ENCODE results near the gene SDHAF1. TPM values are rescaled to one million over a fixed set of nuclear protein-coding genes. Genes with fewer than 3 reads are reported as not detected.

The SDHAF1 gene
- total RNA-seq, 3 donors from 2014 or later, result 27.3 to 29.7 (median 28.0) TPM

- Mint-ChIP-seq H3K9me3 (no peaks in the 10 kb centered on the region), H3K4me1 (ENCODE audit: low read depth) (peaks cover 29% of the 10 kb centered on the region), H3K27me3 (ENCODE audit: low read depth) (peaks cover 3% of the 10 kb centered on the region), H3K4me3 (peak overlapping the region; percentile 8), H3K36me3 (ENCODE audit: insufficient read depth) (peaks cover 8% of the 10 kb centered on the region)
- no peak for ATAC-seq
- DNase-seq, result no peak
Observed at GRCh38 chr19:35992907-35993765, 1.9 kb upstream of the SDHAF1 start.

GRCh38 chr19:35993923-35994598, 927 bp upstream of the SDHAF1 start:
- no peak for DNase-seq
- Mint-ChIP-seq H3K9me3 (no peaks in the 10 kb centered on the region), H3K36me3 (ENCODE audit: insufficient read depth) (peaks cover 8% of the 10 kb centered on the region)

GRCh38 chr19:35996777-35997176, 1.8 kb downstream of the SDHAF1 start:
- peaks cover 37% of the 10 kb centered on the region for H3K4me1 Mint-ChIP-seq (ENCODE audit: low read depth)
- DNase-seq, result no peak
- peak overlapping the region; percentile 93 for H3K4me3 Mint-ChIP-seq

More at GRCh38 chr19:35993923-35994598, 927 bp upstream of the SDHAF1 start:
- Mint-ChIP-seq H3K4me1 (ENCODE audit: low read depth) (peaks cover 29% of the 10 kb centered on the region), H3K27me3 (ENCODE audit: low read depth) (no peaks in the 10 kb centered on the region), H3K4me3 (peak overlapping the region; percentile 60)
- no peak for ATAC-seq

GRCh38 chr19:36001605-36002004, 6.6 kb downstream of the SDHAF1 start:
- no peak for DNase-seq
- H3K27me3 Mint-ChIP-seq (ENCODE audit: low read depth), result no peaks in the 10 kb centered on the region
- H3K4me3 Mint-ChIP-seq, result no peak overlapping the region
- ATAC-seq, result no peak
- H3K36me3 Mint-ChIP-seq (ENCODE audit: insufficient read depth), result peaks cover 9% of the 10 kb centered on the region
- peaks cover 20% of the 10 kb centered on the region for H3K4me1 Mint-ChIP-seq (ENCODE audit: low read depth)
- H3K9me3 Mint-ChIP-seq, result no peaks in the 10 kb centered on the region

More at GRCh38 chr19:35996777-35997176, 1.8 kb downstream of the SDHAF1 start:
- Mint-ChIP-seq H3K36me3 (ENCODE audit: insufficient read depth) (peaks cover 11% of the 10 kb centered on the region), H3K27me3 (ENCODE audit: low read depth) (no peaks in the 10 kb centered on the region), H3K9me3 (no peaks in the 10 kb centered on the region)
- ATAC-seq, result no peak

GRCh38 chr19:36003284-36003683, 8.3 kb downstream of the SDHAF1 start:
- peaks cover 3% of the 10 kb centered on the region for H3K36me3 Mint-ChIP-seq (ENCODE audit: insufficient read depth)
- H3K4me1 Mint-ChIP-seq (ENCODE audit: low read depth), result peaks cover 9% of the 10 kb centered on the region
- ATAC-seq (no peak), DNase-seq (no peak)
- H3K4me3 Mint-ChIP-seq, result no peak overlapping the region
- H3K9me3 Mint-ChIP-seq, result no peaks in the 10 kb centered on the region
- H3K27me3 Mint-ChIP-seq (ENCODE audit: low read depth), result no peaks in the 10 kb centered on the region

GRCh38 chr19:36006955-36007354, 12.0 kb downstream of the SDHAF1 start:
- no peaks in the 10 kb centered on the region for H3K27me3 Mint-ChIP-seq (ENCODE audit: low read depth)
- H3K4me1 Mint-ChIP-seq (ENCODE audit: low read depth), result peaks cover 12% of the 10 kb centered on the region
- ATAC-seq, result no peak

GRCh38 chr19:36008336-36008978, 13.5 kb downstream of the SDHAF1 start, which contains the start of gene SYNE4:
TSS of gene SYNE4 (minus strand) at chr19:36008813. CDS start at chr19:36008681, 132 bp downstream.
- Mint-ChIP-seq H3K9me3 (no peaks in the 10 kb centered on the region), H3K36me3 (ENCODE audit: insufficient read depth) (no peaks in the 10 kb centered on the region), H3K27me3 (ENCODE audit: low read depth) (no peaks in the 10 kb centered on the region), H3K4me1 (ENCODE audit: low read depth) (peaks cover 21% of the 10 kb centered on the region), H3K4me3 (peak within 1 kb of the TSS; percentile 45)
- ATAC-seq (no peak), DNase-seq (no peak)

More at GRCh38 chr19:36006955-36007354, 12.0 kb downstream of the SDHAF1 start:
- H3K9me3 Mint-ChIP-seq, result no peaks in the 10 kb centered on the region
- no peaks in the 10 kb centered on the region for H3K36me3 Mint-ChIP-seq (ENCODE audit: insufficient read depth)
- DNase-seq, result no peak
- H3K4me3 Mint-ChIP-seq, result no peak overlapping the region

GRCh38 chr19:36009220-36009619, 14.2 kb downstream of the SDHAF1 start:
- Mint-ChIP-seq H3K9me3 (no peaks in the 10 kb centered on the region), H3K36me3 (ENCODE audit: insufficient read depth) (no peaks in the 10 kb centered on the region), H3K4me1 (ENCODE audit: low read depth) (peaks cover 29% of the 10 kb centered on the region), H3K27me3 (ENCODE audit: low read depth) (no peaks in the 10 kb centered on the region), H3K4me3 (peak overlapping the region; percentile 45)
- ATAC-seq (peak; percentile 19 to 32), DNase-seq (peak; percentile 26)

GRCh38 chr19:36009633-36010379, 14.8 kb downstream of the SDHAF1 start:
- Mint-ChIP-seq H3K36me3 (ENCODE audit: insufficient read depth) (no peaks in the 10 kb centered on the region), H3K27me3 (ENCODE audit: low read depth) (no peaks in the 10 kb centered on the region), H3K4me3 (peak overlapping the region; percentile 45), H3K4me1 (ENCODE audit: low read depth) (peaks cover 34% of the 10 kb centered on the region), H3K9me3 (no peaks in the 10 kb centered on the region)
- ATAC-seq (no peak), DNase-seq (no peak)

- H3K9me3 Mint-ChIP-seq, result no peaks in the 10 kb centered on the region
- no peaks in the 10 kb centered on the region for H3K36me3 Mint-ChIP-seq (ENCODE audit: insufficient read depth)
- DNase-seq, result no peak
- H3K27me3 Mint-ChIP-seq (ENCODE audit: low read depth), result no peaks in the 10 kb centered on the region
- H3K4me1 Mint-ChIP-seq (ENCODE audit: low read depth), result peaks cover 38% of the 10 kb centered on the region
- no peak for ATAC-seq
- H3K4me3 Mint-ChIP-seq, result peak overlapping the region; percentile 38
Observed at GRCh38 chr19:36010402-36010801, 15.4 kb downstream of the SDHAF1 start.

GRCh38 chr19:36013280-36014011, 18.5 kb downstream of the SDHAF1 start:
- no peak for DNase-seq

GRCh38 chr19:36014012-36014924, 19.3 kb downstream of the SDHAF1 start, which contains the start of gene ALKBH6:
TSS of gene ALKBH6 (minus strand) at chr19:36014213. CDS start at chr19:36013397, 816 bp downstream.
- Mint-ChIP-seq H3K9me3 (no peaks in the 10 kb centered on the region), H3K36me3 (ENCODE audit: insufficient read depth) (no peaks in the 10 kb centered on the region), H3K27me3 (ENCODE audit: low read depth) (no peaks in the 10 kb centered on the region), H3K4me3 (peak within 1 kb of the TSS; percentile 97), H3K4me1 (ENCODE audit: low read depth) (peaks cover 37% of the 10 kb centered on the region)
- peak; percentile 99 for DNase-seq
- ATAC-seq, result peak; percentile 98 to 99

More at GRCh38 chr19:36013280-36014011, 18.5 kb downstream of the SDHAF1 start:
- peak overlapping the region; percentile 97 for H3K4me3 Mint-ChIP-seq
- H3K9me3 Mint-ChIP-seq, result no peaks in the 10 kb centered on the region
- no peaks in the 10 kb centered on the region for H3K36me3 Mint-ChIP-seq (ENCODE audit: insufficient read depth)
- no peaks in the 10 kb centered on the region for H3K27me3 Mint-ChIP-seq (ENCODE audit: low read depth)
- peaks cover 42% of the 10 kb centered on the region for H3K4me1 Mint-ChIP-seq (ENCODE audit: low read depth)
- no peak for ATAC-seq
